HG03196 (cell line): ENCODE measurements around the gene CEACAM21.

Experiments used
- ATAC-seq: cut with Tn5 transposase; IDR thresholded peaks from one replicate; pipeline ENCODE4 v1.9.1; 2021; ENCODE audit not compliant: unreplicated experiment

Gene CEACAM21

DNA sequence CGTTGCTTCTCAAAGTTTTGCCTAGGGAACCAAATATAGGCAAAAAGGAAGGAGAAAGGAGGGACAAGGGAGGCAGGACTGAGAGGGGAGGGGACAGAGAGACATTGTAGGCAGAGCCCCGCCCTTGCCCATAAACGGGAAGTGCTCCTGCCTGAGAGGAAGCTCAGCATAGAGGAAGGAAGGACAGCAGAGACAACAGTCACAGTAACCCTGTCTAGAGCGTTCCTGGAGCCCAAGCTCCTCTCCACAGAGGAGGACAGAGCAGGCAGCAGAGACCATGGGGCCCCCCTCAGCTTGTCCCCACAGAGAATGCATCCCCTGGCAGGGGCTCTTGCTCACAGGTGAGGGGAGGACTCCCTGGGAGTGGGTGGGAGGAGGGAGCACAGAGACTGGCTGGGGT lies at the start of gene CEACAM21:
Gene CEACAM21, plus strand, starts transcription at position 169 of the 400 bp plus-strand sequence. Its CDS starts 109 bp downstream, at position 278.
- no peak for ATAC-seq

GRCh38 chr19:41527089-41527488 lies 48.9 kb upstream of the CEACAM21 start:
- ATAC-seq: no peak

- no peak for ATAC-seq
Observed at GRCh38 chr19:41528106-41528505, 47.9 kb upstream of the CEACAM21 start.

GRCh38 chr19:41529484-41530183 lies 46.3 kb upstream of the CEACAM21 start:
- no peak for ATAC-seq

DNA sequence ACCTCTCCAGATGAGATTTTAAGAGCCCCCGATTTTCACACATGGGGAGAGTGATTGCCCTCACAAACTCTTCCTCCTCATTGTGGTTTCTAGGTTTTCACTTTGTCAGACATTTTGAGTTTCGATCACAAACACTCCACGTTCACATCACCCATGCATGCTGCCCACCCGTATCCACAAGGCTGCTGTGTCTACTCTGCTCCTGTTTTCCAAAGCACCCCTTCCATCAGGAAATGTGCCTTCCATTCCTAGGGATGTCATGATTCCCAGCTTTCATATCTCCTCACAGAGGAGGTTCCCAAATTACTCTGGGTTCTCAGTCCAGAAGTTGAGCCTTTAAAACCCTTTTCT lies 45.8 kb upstream of the CEACAM21 start:
- no peak for ATAC-seq

GRCh38 chr19:41530761-41531301 lies 45.1 kb upstream of the CEACAM21 start:
- ATAC-seq: no peak

DNA sequence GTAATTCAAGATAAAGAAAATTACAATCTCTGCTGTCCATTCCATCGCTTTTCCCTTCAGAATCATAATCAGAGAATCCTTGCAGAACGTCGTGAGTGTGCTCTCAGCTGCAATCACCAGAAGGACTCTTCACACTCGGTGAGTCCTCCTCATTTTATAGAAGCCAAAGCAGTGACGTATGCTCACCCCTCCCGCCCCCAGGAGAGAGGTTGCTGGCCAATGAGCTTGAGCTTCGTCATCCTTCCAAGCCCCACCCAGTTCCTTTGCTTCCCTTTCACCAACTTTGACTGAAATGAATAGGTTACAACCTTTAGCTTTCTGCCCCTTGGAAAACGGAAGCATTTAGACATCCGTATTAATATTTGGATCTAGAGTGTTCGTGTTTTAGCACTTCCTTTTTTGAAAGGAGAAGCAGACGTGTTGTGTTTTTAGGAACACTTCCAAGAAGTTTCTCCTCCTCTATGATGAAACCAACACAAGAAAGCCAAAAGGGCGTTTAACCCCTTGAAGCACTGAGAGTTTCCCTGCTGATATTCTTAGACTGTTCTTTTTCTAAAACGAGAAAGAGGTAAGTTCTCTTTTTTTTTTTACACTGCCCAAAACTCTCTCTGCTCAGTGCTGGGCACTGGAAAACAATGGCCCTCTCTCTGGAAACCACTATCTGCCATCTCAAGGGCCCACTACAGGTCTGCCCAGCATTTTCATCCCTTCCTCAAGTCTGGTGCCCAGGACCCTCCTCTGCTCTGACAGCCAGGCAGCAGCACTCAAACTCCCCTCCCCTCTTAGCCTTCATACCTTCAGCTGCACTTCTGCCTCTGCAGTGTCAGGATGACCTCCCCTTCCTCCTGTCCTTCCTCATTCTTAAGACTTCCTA lies 44.3 kb upstream of the CEACAM21 start:
- ATAC-seq: peak; percentile 39

DNA sequence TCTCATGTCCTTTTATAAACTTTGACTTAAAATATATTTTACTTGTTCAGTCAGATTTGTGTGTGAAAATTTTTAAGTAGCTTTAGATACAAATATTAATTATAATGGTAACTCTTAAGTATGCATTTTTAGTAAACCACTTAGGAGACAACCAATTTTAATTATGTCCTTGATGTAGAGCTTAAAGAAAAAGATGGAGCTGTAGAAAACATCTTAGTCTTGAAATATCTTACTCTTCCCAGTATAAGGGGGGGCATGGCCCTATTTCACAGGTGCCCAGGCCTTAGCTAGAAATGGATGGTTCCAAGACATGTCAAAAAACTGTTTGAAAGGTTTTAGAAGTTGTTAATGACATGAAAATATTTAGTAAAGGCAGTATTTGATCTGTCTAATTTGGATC lies 43.4 kb upstream of the CEACAM21 start:
- ATAC-seq: no peak

DNA sequence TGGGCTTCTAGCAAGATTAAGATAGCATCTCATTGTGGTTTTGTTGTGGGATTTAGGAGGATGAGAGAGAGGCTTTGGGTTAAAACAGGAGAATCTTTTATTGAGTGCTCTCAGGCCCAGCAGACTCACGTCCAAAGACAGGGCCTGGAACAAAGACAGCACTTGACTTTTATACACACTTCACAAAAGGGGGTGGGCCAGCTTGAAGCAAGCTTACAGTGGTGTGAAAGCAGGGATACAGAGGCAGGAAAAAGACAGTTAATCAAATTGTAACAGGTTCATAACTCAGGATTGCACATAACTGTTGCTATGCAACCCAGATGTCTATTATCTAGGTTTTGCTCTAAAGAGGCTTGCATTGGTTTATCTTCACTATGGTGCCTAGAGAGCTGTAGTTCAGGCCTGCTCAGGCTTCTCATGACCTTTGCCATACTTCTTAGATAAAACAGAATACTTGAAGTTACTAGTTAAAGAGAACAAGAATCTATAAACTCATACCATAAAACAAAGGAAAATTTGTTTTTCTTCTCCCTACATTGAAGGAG lies 42.2 kb upstream of the CEACAM21 start:
- no peak for ATAC-seq

GRCh38 chr19:41535029-41535622 lies 40.8 kb upstream of the CEACAM21 start:
- peak; percentile 57 for ATAC-seq

DNA sequence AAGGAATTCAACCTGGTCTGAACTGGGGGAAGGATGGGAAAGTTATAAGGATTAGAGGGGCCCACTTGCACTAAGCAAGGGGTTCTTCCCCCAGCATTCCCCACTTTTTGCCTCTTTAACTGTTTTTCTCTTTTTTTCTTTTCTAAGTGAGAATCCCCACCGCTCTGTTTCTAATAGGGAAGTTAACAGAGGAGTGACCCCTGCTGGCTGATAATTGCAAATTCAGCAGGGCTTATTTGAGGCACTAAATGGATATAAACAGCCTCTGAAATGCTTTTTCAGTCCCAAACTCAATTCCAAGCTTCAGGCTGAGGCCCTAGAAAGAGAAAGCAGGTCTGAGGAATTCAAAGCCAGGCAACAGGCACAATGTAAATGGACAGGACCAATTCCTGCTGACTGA lies 38.2 kb upstream of the CEACAM21 start:
- ATAC-seq: no peak

- ATAC-seq: no peak
Observed at GRCh38 chr19:41540041-41540695, 35.8 kb upstream of the CEACAM21 start.

GRCh38 chr19:41541990-41542584 lies 33.9 kb upstream of the CEACAM21 start:
- no peak for ATAC-seq

- ATAC-seq: no peak
Observed at GRCh38 chr19:41542622-41543021, 33.3 kb upstream of the CEACAM21 start.

DNA sequence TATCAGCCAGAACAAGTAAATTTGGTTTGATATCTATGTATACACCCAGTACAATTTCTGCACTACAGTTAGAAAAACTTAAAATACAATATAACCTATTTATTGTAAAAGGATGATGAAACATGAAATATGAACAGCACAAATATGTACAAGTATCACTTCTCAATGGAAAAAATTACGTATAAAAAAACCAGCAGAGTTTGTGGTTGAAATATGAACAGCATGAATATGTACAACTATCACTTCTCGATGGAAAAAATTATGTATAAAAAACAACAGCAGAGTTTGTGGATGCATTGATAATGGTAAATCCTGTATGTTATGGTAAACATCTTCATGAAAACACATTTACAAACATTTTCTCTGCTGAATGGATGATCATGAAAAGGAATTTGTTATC lies 32.4 kb upstream of the CEACAM21 start:
- no peak for ATAC-seq

DNA sequence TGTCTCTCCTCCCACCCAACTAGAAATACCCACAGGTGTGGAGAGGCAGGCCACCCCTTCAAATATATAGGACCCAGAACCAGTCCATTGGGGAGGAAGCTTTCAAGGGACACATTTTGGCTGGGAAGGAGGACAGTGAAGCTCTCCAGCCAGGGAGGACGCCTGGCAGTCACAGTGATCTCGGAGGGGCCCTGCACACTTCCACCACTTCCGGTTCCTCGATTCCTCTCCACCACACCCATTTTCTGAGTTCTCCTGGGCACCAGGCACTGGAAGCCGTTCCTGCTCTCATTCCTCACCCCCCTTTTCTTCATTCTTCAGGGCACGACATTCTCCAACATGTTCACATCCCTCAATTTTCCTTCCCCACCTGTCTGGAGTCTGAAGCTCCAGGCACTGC lies 30.4 kb upstream of the CEACAM21 start:
- no peak for ATAC-seq

GRCh38 chr19:41546386-41546789 lies 29.6 kb upstream of the CEACAM21 start:
- no peak for ATAC-seq

GRCh38 chr19:41546961-41547360 lies 29.0 kb upstream of the CEACAM21 start:
- no peak for ATAC-seq

DNA sequence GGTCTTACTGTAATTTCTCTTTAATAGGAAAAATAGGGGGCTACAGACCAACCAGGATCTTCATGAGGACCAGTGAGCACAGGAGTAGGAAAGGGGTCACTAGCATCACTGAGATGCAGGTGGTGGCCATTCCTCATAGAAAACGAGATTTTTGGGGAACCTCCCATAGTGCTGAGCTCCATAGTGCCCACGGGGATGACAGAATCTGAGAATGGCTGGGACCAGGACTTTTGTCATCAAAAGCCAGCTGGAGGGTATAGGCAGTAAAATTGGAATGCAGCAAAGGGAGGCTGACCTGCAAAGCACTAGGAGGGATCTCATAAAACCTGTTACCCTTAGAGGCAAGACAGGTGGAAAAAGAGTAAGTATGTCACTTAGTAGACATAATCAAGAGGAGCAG lies 28.4 kb upstream of the CEACAM21 start:
- no peak for ATAC-seq

- ATAC-seq: no peak
Observed at GRCh38 chr19:41548047-41548446, 27.9 kb upstream of the CEACAM21 start.
